ENCODE measurements around the gene GRIK1.

DNA sequence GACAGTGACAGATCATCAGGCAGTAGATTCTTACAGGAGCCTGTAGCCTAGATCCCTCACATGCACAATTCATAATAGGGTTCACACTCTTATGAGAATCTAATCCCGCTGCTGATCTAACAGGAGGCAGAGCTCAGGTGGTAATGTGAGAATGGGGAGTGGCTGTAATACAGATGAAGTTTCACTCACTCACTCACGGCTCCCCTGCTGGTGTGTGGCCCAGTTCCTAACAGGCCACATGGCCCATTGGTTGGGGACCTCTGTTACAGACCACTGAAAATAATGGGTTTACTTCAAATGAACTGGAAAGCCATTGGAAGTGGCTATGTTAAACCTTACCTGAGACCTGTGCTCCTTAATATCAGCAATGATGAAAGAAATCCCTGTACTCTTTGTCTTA lies 151.0 kb downstream of the GRIK1 start:
- TF ChIP-seq ZNF341 (tag by site-specific recombination; IDR thresholded peaks at IDR 0.05; ENCODE audit: low read depth) (no peak), ZNF571 (tag by site-specific recombination; IDR thresholded peaks at IDR 0.05) (no peak)
- TF ChIP-seq, protein P1, sequence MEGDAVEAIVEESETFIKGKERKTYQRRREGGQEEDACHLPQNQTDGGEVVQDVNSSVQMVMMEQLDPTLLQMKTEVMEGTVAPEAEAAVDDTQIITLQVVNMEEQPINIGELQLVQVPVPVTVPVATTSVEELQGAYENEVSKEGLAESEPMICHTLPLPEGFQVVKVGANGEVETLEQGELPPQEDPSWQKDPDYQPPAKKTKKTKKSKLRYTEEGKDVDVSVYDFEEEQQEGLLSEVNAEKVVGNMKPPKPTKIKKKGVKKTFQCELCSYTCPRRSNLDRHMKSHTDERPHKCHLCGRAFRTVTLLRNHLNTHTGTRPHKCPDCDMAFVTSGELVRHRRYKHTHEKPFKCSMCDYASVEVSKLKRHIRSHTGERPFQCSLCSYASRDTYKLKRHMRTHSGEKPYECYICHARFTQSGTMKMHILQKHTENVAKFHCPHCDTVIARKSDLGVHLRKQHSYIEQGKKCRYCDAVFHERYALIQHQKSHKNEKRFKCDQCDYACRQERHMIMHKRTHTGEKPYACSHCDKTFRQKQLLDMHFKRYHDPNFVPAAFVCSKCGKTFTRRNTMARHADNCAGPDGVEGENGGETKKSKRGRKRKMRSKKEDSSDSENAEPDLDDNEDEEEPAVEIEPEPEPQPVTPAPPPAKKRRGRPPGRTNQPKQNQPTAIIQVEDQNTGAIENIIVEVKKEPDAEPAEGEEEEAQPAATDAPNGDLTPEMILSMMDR (tag by site-specific recombination; IDR thresholded peaks at IDR 0.05) = no peak
